Stimulated activated CD8-positive, alpha-beta memory T cell treated with anti-CD3 and anti-CD28 coated beads, Interleukin-12 subunit alpha, Interleukin-12 subunit beta, amount 100 ng/mL, for 24 hours (primary cell): ENCODE results near the gene PSAT1.

ENCODE experiments used
- DNase-seq: peaks from one replicate; pipeline ENCODE4 v3.0.0-alpha.2; 2020; ENCODE audit errors: extremely low read depth

PSAT1 gene

GRCh38 chr9:78292716-78293497 lies 4.0 kb upstream of the PSAT1 start:
- no peak for DNase-seq

GRCh38 chr9:78294290-78295176 lies 2.4 kb upstream of the PSAT1 start:
- no peak for DNase-seq

GRCh38 chr9:78295177-78295575 lies 1.7 kb upstream of the PSAT1 start:
- no peak for DNase-seq

- DNase-seq = no peak
Observed at GRCh38 chr9:78295731-78296130, 1.2 kb upstream of the PSAT1 start.

GRCh38 chr9:78296201-78296892 lies 578 bp upstream of the PSAT1 start:
- no peak for DNase-seq

- no peak for DNase-seq
Observed at GRCh38 chr9:78297672-78297961, 692 bp downstream of the PSAT1 start.

- no peak for DNase-seq
Observed at GRCh38 chr9:78298046-78298765, 1.3 kb downstream of the PSAT1 start.

GRCh38 chr9:78300209-78300608 lies 3.3 kb downstream of the PSAT1 start:
- no peak for DNase-seq

GRCh38 chr9:78301466-78301865 lies 4.5 kb downstream of the PSAT1 start:
- no peak for DNase-seq

GRCh38 chr9:78303377-78304062 lies 6.6 kb downstream of the PSAT1 start:
- no peak for DNase-seq

- DNase-seq = no peak
Observed at GRCh38 chr9:78304357-78304756, 7.4 kb downstream of the PSAT1 start.

GRCh38 chr9:78306222-78307076 lies 9.5 kb downstream of the PSAT1 start:
- DNase-seq = no peak

- no peak for DNase-seq
Observed at GRCh38 chr9:78307360-78307759, 10.4 kb downstream of the PSAT1 start.

- no peak for DNase-seq
Observed at GRCh38 chr9:78309066-78309465, 12.1 kb downstream of the PSAT1 start.

GRCh38 chr9:78311075-78311474 lies 14.2 kb downstream of the PSAT1 start:
- no peak for DNase-seq

GRCh38 chr9:78311886-78312524 lies 15.1 kb downstream of the PSAT1 start:
- no peak for DNase-seq

GRCh38 chr9:78314550-78314949 lies 17.6 kb downstream of the PSAT1 start:
- no peak for DNase-seq

GRCh38 chr9:78314953-78315870 lies 18.3 kb downstream of the PSAT1 start:
- DNase-seq = no peak
